ENCODE data around the gene TFCP2L1.
"Not testable (repeated sequence)": the region's sequence is repeated elsewhere in the genome, so short reads cannot be mapped to it uniquely, and the experiment has no call there.

The TFCP2L1 gene

DNA sequence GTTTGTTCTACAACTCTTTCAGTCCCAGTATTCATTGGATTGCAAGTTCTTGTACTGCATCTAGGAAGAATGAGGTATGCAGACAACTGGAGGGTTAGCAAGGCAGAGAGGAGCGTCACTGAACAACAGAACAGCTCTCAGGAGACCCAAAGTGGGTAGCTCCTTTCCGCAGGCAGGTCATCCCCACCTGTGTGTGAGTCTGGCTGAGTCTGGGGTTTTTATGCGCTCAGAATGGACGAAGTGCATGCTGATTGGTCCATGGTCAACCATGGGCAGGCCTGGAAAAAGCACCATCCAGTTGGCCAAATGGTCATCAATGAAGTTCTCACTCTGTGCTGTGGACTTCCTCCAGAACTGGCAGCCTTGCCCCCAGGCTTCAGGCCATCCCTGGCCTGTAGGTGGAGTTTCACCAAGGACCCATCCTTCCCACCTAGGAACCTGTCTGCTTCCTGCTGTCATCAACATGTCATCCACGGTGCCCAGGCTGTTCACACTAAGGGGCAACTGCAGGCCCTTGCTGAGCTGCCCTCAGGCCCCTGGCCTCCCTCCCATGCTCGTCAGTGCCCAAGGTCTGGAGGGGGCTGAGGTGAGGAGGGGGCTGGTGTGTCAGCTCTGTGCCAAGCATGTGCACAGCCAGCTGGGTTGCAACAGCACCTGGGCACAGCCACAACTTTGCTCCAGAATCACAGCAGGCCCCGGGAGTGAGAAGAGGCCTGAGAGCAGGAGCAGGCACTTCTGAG is 11.1 kb upstream of the TFCP2L1 start:
- no peak for DNase-seq (ENCODE audit: low read depth)

DNA sequence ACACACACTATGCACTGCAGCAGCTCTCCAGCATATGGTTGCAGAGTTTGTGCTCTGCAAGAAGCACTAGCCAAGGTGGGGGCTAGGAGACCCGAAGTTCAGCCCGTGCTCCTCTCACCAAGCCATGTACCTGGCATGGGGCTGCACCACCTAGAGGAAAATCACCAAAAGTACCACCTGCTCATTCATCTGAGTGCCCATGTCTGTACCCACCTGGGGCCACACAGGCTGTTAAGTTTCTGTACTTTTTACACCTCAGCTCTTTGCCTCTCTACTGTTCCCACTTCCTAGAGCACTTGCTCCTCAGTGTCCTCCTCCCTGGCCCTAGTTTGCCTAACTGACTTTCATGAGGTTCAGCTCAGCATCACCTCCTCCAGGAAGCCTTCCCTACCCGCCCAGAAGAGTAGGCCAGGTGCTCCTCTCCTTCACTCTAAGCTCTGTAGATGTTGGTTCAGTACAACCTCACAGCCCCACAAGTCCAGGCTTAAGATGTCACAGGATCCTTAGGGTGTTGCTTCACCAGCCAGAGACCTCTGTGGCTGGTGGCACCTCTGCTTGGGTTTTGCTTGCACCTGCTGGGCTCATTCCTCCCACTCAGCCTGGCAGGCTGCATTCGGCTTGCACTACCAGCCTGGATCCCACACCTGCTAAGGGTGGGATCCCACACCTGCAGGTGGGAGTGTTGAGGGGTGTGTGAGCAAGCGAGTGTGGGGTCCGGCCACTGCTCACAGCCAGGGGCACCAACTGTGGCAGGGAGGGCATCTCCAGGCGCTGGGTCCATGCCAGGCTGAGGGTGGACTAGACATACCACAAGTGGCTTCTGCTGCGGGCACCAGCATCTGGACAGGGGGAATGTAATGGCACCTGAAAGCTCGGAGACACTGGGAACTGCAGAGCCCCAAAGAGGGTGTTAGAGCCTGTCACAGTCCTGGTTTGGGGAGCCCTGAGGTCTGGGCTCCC is 10.2 kb upstream of the TFCP2L1 start:
- DNase-seq (ENCODE audit: low read depth): no peak

DNA sequence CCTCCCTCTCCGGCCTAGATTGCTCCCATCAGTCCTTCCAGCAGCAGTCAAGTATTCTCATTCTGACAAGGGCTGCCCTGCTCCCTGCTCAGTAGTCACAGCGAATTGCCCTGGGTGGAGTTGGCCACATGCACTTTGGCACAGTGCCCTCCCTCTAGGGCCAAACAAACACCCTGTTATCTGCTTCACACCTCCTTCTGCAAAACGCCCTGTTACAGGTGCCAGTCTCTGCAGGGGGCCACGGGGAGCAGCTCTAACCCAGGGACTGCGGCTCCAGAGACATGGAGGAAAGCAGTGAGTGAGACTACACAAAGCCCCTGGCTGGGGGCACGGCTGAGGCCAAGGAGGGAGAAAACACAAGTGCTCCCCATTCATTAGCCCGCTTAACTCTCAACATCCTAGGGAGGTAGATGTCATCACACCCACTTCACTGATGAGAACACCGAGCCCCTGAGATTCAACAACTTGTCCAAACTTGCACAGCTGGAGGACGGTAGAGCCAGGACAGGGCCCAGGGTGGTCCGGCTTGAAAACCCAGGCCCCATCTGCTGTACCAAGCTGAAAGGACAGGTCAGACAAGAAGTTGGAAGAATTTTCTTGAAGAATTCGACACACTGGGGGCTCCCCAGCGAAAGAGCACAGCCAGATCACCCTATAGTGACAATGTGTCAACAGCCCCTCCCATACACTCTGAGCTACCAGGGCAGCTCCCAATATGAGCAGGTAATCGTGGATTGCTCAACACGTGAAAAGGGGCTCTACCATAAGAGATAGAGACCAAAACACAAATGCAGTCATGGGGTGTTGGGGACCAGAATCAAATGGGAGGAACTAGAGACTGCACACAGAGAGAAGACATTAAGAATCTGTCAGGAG is 8.7 kb upstream of the TFCP2L1 start:
- no peak for DNase-seq (ENCODE audit: low read depth)

DNA sequence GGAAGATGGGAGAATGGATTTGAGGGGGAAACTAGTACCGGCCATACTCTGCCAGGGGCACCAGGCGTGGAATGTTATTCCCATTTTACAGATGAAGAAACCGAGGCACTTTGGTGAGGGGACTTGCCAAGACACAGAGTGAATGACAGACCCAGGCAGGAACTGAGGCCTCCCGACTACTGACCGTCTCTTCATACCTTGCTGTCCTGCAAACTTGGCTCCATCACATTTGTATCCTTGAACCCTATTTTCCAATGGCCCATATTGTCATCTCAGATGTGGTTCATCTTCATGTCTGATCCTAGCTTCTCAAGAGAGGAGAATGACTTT is 6.2 kb upstream of the TFCP2L1 start:
- DNase-seq (ENCODE audit: low read depth): no peak

DNA sequence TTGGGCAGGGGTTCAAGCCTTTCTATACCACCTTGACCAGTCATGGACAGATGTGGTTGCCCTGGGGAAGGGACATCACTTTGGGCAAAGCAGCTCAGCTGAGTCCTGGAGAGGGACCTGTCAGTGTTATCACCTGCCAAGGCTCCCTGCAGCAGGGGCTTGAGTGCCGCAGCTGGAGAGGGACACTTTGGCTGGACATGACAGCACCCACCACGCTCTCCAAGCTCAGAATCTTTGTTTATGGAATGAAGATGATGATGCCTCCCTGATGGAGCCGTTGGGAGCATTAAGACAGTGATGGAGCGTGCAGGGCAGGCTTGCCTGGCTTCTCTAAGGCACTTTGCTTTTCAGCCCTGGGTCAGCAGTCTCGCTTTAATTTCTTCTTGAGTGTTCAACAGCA is 4.3 kb upstream of the TFCP2L1 start:
- DNase-seq (ENCODE audit: low read depth): no peak

DNA sequence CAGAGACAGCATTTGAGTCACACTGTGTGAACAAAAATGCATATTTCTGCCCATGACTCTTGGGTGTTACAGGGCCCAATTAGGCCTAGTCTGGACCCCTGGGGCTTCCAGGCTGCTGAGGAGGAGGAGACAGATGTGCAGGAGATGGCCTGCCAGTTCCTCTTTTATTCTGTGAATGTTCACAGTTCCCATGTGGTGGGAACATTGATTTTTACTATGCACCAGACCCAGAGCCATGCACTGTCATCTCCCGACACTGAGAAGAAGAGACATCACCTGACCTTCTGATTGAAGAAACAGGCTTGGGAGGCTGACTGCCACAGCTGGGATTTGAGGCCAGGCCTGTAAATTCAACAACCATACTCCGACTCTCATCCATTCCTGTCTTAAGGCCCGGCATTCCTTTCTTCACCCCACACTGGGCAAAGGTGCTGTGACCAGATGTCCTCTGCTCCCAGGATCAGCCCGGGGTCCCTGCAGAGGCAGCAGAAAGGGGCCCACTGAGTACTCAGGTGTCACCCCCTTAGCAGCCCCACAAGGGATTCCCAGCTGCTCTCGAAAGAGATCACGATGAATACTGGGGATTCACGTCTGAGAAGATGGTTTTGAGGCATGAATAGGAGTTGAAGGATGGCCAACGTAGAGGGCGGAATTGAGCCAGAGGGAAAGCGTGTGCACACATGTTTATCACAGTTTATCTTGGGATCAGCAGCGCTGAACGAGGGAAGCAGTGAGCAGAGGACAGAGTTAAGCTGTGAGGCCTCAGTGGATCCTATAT is 3.6 kb upstream of the TFCP2L1 start:
- DNase-seq (ENCODE audit: low read depth): no peak

DNA sequence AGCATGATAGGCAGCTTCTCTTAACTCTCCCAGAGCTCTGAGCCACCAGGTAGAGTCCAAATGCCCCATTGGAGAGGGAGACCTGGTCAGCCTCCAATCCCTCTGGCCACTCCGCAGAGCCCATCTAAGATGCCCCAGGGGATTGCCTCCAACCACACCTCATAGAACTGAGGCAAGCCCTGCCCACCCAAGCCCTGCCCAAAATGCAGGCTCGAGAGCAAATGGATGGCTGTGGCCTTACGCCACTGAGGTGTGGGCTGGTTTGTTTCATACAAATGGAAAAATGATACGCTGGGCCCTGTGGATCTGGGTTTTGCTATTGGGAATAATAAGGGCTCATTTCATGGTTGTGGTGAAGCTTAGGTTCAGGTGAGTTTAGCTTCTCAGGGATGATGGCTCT is 3.0 kb upstream of the TFCP2L1 start:
- no peak for DNase-seq (ENCODE audit: low read depth)

DNA sequence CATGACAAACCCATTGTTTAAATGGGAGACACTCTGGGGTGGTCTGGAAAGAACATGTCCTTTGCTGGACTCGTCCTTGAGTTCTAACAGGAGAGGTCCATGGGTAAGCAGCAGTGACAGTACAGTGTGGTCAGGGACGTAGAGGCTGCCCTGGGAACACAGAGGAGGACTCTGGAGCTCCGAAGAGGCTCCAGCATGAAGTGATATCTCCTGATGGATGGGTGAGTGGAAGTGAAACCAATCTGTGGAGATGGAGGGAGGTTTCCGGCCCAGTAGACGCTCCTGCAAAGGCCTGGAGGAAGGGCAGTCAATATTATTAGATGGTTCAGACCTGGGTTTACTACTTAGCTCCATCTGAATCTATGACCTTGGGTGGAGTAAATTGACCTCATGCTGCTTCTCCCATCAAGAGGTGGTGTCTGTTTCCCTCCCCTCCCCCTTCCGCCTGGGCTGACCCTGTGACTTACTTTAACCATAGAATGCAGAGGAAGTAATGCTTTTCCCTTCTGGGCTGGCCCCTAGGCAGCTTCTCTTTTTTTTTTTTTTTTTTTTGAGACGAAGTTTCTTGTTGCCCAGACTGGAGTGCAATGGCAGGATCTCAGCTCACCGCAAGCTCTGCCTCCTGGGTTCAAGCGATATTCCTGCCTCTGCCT is 2.3 kb upstream of the TFCP2L1 start:
- no peak for DNase-seq (ENCODE audit: low read depth)

DNA sequence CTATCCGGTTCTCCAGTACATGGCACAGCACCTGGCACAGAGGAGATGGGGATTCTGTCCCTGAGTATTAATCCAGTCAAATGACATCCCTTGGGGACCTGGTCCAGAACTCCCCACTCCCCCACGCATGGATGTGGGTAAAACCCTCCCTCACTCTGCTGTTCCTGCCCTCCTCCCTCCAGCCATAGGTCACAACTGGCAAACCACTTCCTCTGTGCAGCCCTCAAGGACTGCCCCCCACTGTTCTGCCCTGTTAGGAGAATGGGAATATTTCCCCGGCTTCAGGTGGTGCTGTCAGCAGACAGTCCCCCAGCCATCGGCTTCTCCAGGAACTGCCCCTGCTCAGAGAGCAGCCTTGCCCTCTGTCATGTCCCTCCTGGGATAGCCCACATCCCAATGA is 1.5 kb upstream of the TFCP2L1 start:
- no peak for DNase-seq (ENCODE audit: low read depth)

DNA sequence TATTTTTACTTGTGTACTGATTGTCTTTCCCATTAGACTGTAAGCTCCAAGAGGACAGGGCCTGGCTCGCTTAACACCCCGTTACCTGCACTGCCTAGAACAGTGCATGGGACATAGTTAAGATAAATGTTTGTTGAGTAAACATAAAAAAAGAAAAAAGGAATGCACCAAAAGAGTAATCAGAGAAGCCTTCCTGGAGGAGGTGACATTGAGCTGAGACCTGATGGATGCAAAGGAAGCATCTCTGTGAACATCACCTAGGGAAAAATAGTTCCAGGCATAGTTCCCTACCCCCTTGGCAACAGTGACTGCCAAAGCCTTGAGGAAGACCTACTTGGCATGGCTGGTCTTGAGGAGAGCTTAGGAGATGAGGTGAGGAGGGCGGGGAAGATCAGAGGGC is 924 bp upstream of the TFCP2L1 start:
- no peak for DNase-seq (ENCODE audit: low read depth)

DNA sequence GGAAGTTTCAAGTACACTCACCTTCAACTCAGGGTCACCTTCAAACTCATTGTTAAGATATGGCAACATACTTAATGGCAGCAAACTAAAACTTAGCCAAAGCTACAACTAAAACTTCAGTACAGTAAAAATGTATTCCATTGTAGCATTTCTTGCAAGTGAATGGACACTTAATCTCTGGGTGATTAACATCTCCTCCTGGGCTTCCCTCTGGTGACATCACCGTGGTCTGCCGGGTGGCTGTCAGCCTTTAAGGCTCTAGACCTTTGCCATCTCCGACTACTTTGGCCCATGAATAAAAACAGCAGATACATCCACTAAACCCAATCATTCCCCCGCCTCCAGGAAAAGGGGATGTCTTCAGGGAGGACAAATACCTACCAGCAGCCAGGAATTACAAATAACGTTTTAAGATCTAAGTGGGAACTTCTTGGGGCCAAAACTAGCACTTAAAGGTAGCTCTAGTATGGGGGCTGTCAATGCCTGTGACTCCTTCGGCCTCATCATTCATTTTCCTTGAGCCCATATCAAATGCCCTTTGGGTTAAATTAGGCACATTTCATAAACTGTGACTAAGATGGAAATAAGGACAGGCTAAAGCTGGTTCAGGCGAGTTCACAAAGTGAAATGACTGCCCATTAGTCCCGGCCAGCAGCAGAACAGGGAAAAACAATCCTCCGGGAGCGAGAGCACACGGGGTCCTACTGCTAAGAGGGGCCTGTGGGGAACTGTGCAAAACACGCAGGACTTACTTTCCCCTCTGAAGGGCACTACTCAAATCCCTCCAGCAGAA is 1.1 kb downstream of the TFCP2L1 start:
- DNase-seq (ENCODE audit: low read depth): no peak

DNA sequence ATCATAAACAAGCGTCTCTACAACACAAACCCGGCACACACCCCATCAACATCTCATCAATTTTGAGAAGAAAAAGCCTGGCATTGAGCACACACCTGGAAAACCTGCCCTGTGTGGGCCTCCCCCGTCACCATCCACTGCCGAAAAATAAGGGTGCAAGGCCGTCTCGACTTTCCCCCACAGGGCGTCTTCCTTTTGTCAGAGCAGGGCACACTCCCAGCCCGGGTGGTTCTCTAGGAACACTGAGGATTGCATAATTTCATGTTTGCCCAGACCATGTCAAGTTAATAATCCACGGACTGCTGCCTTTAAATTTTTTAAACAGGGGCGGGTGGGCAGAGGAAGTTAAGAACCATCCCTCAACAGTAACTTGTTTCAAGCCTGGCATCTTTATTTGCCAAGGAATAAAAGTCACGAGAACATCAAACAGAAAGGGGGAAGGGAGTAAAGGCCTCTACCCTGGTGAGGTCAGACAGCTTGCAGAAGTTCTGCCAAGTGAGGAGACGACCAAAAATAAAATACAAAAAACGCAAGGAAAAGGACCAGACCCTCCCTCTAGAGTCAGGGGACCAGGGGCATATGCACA is 2.1 kb downstream of the TFCP2L1 start:
- DNase-seq (ENCODE audit: low read depth): no peak

DNA sequence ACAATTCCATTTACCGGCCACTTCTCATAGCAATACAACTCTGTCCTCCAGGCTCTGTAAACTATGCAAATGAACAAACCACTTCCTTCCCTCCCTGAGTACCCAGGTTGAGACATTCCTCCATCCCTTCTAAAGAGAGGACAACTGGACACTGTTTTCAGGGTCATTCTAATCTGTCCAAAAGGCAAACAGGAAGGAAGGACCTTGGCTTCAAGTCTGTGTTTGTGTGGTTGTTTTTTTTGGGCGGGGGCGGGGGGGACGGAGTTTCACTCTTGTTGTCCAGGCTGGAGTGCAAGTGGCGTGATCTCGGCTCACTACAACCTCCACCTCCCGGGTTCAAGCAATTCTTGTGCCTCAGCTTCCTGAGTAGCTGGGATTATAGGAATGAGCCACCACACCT is 3.3 kb downstream of the TFCP2L1 start:
- DNase-seq (ENCODE audit: low read depth): no peak

DNA sequence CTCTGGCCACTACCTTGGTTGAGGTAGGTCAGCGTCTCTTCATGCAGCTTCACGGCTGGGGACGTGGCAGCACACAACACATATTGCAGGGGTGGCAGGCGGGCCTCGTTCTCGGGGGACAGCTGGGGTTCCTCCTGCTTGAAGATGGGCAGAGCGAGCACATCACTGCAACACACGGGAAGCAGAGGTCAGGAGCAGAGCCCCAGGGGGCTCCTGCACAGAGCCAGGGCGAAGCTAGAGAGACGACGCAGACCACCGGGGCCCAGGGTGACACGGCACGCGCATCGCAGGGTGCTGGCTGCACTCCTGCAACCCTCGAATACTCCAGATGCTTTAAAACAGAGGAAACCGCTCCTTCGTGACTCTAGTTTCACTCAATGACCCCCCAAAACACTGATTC is 3.9 kb downstream of the TFCP2L1 start:
- DNase-seq (ENCODE audit: low read depth): no peak

DNA sequence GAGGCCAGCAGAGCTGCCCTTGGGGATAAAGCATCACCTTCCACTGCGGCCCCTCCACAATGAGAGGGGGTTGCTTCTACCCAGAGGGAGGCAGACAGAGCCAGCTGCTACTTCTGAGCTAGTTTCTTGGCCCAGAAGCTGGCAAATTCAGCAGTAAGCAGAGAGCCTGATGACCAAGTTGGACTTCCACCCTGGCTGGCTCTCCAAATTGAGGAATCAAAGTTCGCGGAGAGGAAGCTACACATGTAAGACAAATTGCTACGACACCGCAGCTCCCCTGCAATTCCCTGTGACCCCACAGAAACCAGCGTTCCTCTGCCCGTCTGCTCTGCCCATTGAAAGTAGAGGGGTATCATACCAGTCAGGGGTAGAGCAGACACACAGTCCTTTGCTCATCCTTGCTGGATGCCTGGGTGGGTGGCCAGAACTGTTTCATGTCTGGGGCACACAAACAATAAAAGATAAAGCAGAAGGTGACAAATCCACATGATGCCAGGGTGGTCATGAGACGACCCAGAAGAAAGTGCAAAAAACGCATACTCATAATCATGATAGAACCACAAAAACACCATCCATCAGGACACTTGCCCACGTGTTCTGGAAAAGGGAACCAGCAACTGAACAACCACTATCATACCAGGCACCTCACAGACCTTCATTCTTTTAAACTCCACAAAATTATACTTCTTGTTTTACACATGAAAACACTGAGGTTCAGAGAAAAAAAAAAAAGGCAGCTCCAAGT is 5.4 kb downstream of the TFCP2L1 start:
- no peak for DNase-seq (ENCODE audit: low read depth)

DNA sequence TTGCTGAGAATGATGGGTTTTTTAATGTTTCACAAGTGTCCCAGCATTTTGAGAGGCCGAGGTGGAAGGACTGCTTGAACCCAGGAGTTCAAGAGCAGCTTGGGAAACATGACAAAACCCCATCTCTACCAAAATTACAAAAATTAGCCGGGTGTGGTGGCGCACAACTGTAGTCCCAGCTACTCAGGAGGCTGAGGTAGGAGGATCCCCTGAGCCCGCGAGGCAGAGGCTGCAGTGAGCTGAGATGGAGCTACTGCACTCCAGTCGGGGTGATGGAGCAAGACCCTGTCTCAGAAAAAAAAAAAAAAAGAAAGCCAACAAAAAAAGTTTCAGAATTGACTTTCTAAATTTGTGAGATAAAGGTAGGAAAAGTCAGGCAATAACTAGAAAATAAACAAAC is 8.7 kb downstream of the TFCP2L1 start:
- no peak for DNase-seq (ENCODE audit: low read depth)

DNA sequence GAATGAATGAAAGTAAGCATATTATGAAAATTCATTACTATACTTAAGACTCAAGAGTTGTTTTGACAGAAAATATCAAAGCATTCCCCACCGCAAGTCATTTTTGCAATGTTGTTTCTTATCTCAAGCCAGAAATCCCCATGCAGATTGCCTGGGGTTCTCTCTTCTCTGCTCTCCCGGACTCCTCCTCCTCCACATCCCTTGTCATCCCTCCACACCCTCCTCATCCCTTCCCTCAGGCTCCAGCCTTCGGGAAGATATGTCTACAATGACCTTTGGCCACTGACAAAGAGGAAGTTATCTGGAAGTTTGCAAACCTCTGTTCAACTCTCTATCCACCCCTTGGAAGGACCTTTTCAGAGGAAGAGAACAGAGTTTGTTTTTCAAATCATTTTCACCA is 11.9 kb downstream of the TFCP2L1 start:
- DNase-seq (ENCODE audit: low read depth): no peak

DNA sequence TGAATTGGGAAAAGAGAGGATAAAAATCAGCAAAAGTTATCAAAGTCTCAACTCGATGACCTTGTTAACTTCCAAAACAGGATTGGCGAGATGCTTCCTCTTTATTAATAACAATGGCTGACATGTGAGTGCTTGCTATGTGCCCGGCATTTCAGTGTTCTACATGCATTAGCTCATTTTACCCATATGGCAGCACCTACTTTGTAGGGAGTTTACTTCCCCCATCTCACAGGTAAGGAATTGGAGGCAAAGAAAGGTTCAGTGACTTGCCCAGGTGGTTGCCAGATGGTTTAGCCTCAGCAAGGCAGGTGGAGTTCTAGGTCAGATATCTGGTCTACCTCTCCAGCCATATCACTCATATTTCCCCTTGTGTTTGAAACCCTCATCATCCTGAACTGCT is 12.4 kb downstream of the TFCP2L1 start:
- DNase-seq (ENCODE audit: low read depth): no peak

DNA sequence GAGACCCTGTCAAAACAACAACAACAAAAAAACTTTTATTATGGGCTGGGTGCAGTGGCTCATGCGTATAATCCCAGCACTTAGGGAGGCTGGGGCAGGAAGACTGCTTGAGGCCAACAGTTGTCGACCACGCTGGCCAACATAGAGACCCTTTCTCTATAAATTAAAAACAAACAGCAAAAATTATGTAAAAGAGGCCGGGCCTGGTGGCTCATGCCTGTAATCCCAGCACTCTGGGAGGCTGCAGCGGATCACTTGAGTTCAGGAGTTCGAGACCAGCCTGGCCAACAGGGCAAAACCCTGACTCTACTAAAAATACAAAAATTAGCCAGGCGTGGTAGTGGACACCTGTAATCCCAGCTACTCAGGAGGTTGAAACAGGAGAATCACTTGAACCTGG is 15.6 kb downstream of the TFCP2L1 start:
- not testable (repeated sequence) for DNase-seq (ENCODE audit: low read depth)
